Measurements from ENCODE around the gene ESRRG.

ESRRG gene

GRCh38 chr1:216559359-216559758 lies 163.9 kb downstream of the ESRRG start:
- no peak for DNase-seq (ENCODE audit: low read depth, low spot score)
- no peak overlapping the region for H3K27ac ChIP-seq
- H3K36me3 ChIP-seq (ENCODE audit: insufficient read depth, low read length): no peaks in the 10 kb centered on the region
- no peak overlapping the region for H3K9ac ChIP-seq (ENCODE audit: insufficient read length)
- TF ChIP-seq EZH2 (IDR thresholded peaks at IDR 0.05): no peak
- TF ChIP-seq POLR2AphosphoS5 (IDR thresholded peaks at IDR 0.05; ENCODE audit: borderline replicate concordance, low read depth, low read length): no peak
- no peak for TF ChIP-seq FOXP2 (optimal IDR thresholded peaks at IDR 0.05; ENCODE audit: control extremely low read depth, extremely low read length, insufficient read depth)
- H3K4me3 ChIP-seq: no peak overlapping the region
- no peaks in the 10 kb centered on the region for H3K9me3 ChIP-seq (ENCODE audit: low read depth, low read length)

- H3K9me3 ChIP-seq (ENCODE audit: low read depth, low read length): no peaks in the 10 kb centered on the region
- H3K4me3 ChIP-seq: no peak overlapping the region
- no peak overlapping the region for H3K27ac ChIP-seq
- TF ChIP-seq EZH2 (IDR thresholded peaks at IDR 0.05) (no peak), FOXP2 (optimal IDR thresholded peaks at IDR 0.05; ENCODE audit: control extremely low read depth, extremely low read length, insufficient read depth) (no peak), POLR2AphosphoS5 (IDR thresholded peaks at IDR 0.05; ENCODE audit: borderline replicate concordance, low read depth, low read length) (no peak)
- no peak overlapping the region for H3K9ac ChIP-seq (ENCODE audit: insufficient read length)
- no peaks in the 10 kb centered on the region for H3K36me3 ChIP-seq (ENCODE audit: insufficient read depth, low read length)
- no peak for DNase-seq (ENCODE audit: low read depth, low spot score)
Measured at GRCh38 chr1:216555653-216556052, 167.6 kb downstream of the ESRRG start.

GRCh38 chr1:216554934-216555333 lies 168.3 kb downstream of the ESRRG start:
- Histone ChIP-seq H3K9ac (ENCODE audit: insufficient read length) (no peak overlapping the region), H3K27ac (no peak overlapping the region), H3K4me3 (no peak overlapping the region), H3K9me3 (ENCODE audit: low read depth, low read length) (no peaks in the 10 kb centered on the region), H3K36me3 (ENCODE audit: insufficient read depth, low read length) (no peaks in the 10 kb centered on the region)
- TF ChIP-seq FOXP2 (optimal IDR thresholded peaks at IDR 0.05; ENCODE audit: control extremely low read depth, extremely low read length, insufficient read depth): no peak
- no peak for TF ChIP-seq EZH2 (IDR thresholded peaks at IDR 0.05)
- no peak for DNase-seq (ENCODE audit: low read depth, low spot score)

- Histone ChIP-seq H3K27ac (no peak overlapping the region), H3K9ac (ENCODE audit: insufficient read length) (no peak overlapping the region), H3K36me3 (ENCODE audit: insufficient read depth, low read length) (no peaks in the 10 kb centered on the region), H3K9me3 (ENCODE audit: low read depth, low read length) (no peaks in the 10 kb centered on the region), H3K4me3 (no peak overlapping the region)
- DNase-seq (ENCODE audit: low read depth, low spot score): no peak
- TF ChIP-seq FOXP2 (optimal IDR thresholded peaks at IDR 0.05; ENCODE audit: control extremely low read depth, extremely low read length, insufficient read depth): no peak
- TF ChIP-seq POLR2AphosphoS5 (IDR thresholded peaks at IDR 0.05; ENCODE audit: borderline replicate concordance, low read depth, low read length): no peak
- no peak for TF ChIP-seq EZH2 (IDR thresholded peaks at IDR 0.05)
Measured at GRCh38 chr1:216553766-216554165, 169.5 kb downstream of the ESRRG start.

DNA sequence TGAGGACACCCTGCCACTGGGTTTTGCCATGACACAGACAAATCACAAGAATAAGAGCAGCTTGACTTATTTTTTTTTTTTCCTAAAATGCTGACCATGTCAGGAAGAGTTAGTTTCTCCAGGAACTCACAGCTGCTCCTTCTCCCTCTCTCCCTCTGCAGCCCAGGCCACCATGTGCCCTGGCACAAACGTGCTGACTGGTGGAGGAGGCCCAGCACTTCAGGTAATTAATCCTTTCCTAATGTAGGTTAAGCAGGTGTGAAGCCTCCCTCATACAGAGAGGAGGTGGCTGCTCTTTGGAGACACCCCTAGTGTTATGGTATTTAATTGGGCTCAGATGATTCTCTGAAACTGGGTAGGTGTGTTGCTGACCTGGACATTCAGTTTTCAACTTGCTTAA lies 170.2 kb downstream of the ESRRG start:
- TF ChIP-seq FOXP2 (optimal IDR thresholded peaks at IDR 0.05; ENCODE audit: control extremely low read depth, extremely low read length, insufficient read depth): no peak
- no peak for TF ChIP-seq EZH2 (IDR thresholded peaks at IDR 0.05)
- Histone ChIP-seq H3K9me3 (ENCODE audit: low read depth, low read length) (no peaks in the 10 kb centered on the region), H3K27ac (no peak overlapping the region), H3K4me3 (no peak overlapping the region), H3K36me3 (ENCODE audit: insufficient read depth, low read length) (no peaks in the 10 kb centered on the region), H3K9ac (ENCODE audit: insufficient read length) (no peak overlapping the region)
- DNase-seq (ENCODE audit: low read depth, low spot score): no peak

- H3K36me3 ChIP-seq (ENCODE audit: insufficient read depth, low read length): no peaks in the 10 kb centered on the region
- H3K27ac ChIP-seq: no peak overlapping the region
- no peak overlapping the region for H3K4me3 ChIP-seq
- no peaks in the 10 kb centered on the region for H3K9me3 ChIP-seq (ENCODE audit: low read depth, low read length)
- TF ChIP-seq FOXP2 (optimal IDR thresholded peaks at IDR 0.05; ENCODE audit: control extremely low read depth, extremely low read length, insufficient read depth) (no peak), POLR2AphosphoS5 (IDR thresholded peaks at IDR 0.05; ENCODE audit: borderline replicate concordance, low read depth, low read length) (no peak), EZH2 (IDR thresholded peaks at IDR 0.05) (no peak)
- H3K9ac ChIP-seq (ENCODE audit: insufficient read length): no peak overlapping the region
- DNase-seq (ENCODE audit: low read depth, low spot score): no peak
Measured at GRCh38 chr1:216549796-216550195, 173.4 kb downstream of the ESRRG start.

- DNase-seq (ENCODE audit: low read depth, low spot score): no peak
- Histone ChIP-seq H3K27ac (no peak overlapping the region), H3K9ac (ENCODE audit: insufficient read length) (no peak overlapping the region), H3K36me3 (ENCODE audit: insufficient read depth, low read length) (no peaks in the 10 kb centered on the region), H3K4me3 (no peak overlapping the region), H3K9me3 (ENCODE audit: low read depth, low read length) (no peaks in the 10 kb centered on the region)
- TF ChIP-seq FOXP2 (optimal IDR thresholded peaks at IDR 0.05; ENCODE audit: control extremely low read depth, extremely low read length, insufficient read depth): no peak
- TF ChIP-seq EZH2 (IDR thresholded peaks at IDR 0.05): no peak
- no peak for TF ChIP-seq POLR2AphosphoS5 (IDR thresholded peaks at IDR 0.05; ENCODE audit: borderline replicate concordance, low read depth, low read length)
Measured at GRCh38 chr1:216542741-216543140, 180.5 kb downstream of the ESRRG start.

- DNase-seq (ENCODE audit: low read depth, low spot score): no peak
- no peaks in the 10 kb centered on the region for H3K9me3 ChIP-seq (ENCODE audit: low read depth, low read length)
- no peak overlapping the region for H3K4me3 ChIP-seq
- no peak overlapping the region for H3K27ac ChIP-seq
- no peaks in the 10 kb centered on the region for H3K36me3 ChIP-seq (ENCODE audit: insufficient read depth, low read length)
- TF ChIP-seq FOXP2 (optimal IDR thresholded peaks at IDR 0.05; ENCODE audit: control extremely low read depth, extremely low read length, insufficient read depth) (no peak), POLR2AphosphoS5 (IDR thresholded peaks at IDR 0.05; ENCODE audit: borderline replicate concordance, low read depth, low read length) (no peak), EZH2 (IDR thresholded peaks at IDR 0.05) (no peak)
- H3K9ac ChIP-seq (ENCODE audit: insufficient read length): no peak overlapping the region
Measured at GRCh38 chr1:216542263-216542662, 181.0 kb downstream of the ESRRG start.

- no peak overlapping the region for H3K27ac ChIP-seq
- H3K9ac ChIP-seq (ENCODE audit: insufficient read length): no peak overlapping the region
Measured at GRCh38 chr1:216535751-216536150, 187.5 kb downstream of the ESRRG start.

More at GRCh38 chr1:216535751-216536150, 187.5 kb downstream of the ESRRG start:
- H3K9me3 ChIP-seq (ENCODE audit: low read depth, low read length): no peaks in the 10 kb centered on the region
- DNase-seq (ENCODE audit: low read depth, low spot score): no peak
- H3K36me3 ChIP-seq (ENCODE audit: insufficient read depth, low read length): no peaks in the 10 kb centered on the region
- no peak overlapping the region for H3K4me3 ChIP-seq
- no peak for TF ChIP-seq POLR2AphosphoS5 (IDR thresholded peaks at IDR 0.05; ENCODE audit: borderline replicate concordance, low read depth, low read length)
- TF ChIP-seq FOXP2 (optimal IDR thresholded peaks at IDR 0.05; ENCODE audit: control extremely low read depth, extremely low read length, insufficient read depth): no peak
- no peak for TF ChIP-seq EZH2 (IDR thresholded peaks at IDR 0.05)
